GM18868 (cell line): ENCODE data around the gene LILRA6.
"Not testable (repeated sequence)": the region's sequence is repeated elsewhere in the genome, so short reads cannot be mapped to it uniquely, and the experiment has no call there.

ENCODE experiments used
- ATAC-seq: cut with Tn5 transposase; IDR thresholded peaks from one replicate; pipeline ENCODE4 v1.9.1; 2021; ENCODE audit warnings: mild to moderate bottlenecking, moderate library complexity; ENCODE audit not compliant: unreplicated experiment

The LILRA6 gene

DNA sequence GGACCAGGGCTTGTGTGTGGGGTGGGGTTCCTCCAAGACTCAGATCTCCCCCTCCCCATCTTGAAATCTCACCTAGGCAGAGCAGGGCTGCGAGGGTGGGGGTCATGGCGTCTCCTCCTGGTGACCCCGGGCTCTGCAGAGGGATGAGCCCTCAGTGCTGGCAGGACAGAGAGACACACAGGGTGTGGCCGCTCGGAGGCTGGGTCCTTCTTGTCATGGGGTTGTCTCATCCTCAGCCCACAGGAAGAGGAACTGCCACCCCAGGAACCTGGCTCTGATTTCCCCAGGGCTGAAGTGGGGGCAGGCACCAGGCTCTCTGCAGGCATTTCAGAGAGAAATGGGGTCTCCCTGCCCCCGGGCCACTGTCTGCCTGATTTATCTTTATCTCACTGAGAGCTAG, at the start of gene LILRA6:
TSS of gene LILRA6 (minus strand) at position 145 of the 400 bp plus-strand sequence.
- not testable (repeated sequence) for ATAC-seq

DNA sequence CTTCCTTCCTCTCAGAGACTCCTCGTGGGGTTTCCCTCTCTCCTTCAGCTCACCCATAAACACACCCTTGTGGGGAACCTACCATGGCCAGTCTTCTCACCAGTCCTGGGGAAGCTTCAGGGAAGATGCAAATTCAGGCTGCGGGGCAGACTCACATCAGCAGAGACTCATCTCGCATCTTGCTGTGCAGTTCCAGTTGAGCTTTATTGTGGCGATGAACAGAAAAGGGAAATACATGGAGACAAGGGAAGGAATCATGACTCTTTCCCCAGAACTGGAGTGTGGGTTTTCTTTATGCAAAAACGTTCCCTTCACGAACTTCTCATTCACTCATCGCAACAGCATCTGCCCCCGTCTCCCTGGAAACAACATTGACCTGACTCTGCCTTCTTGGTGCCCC, 46.6 kb upstream of the LILRA6 start:
- ATAC-seq: not testable (repeated sequence)

DNA sequence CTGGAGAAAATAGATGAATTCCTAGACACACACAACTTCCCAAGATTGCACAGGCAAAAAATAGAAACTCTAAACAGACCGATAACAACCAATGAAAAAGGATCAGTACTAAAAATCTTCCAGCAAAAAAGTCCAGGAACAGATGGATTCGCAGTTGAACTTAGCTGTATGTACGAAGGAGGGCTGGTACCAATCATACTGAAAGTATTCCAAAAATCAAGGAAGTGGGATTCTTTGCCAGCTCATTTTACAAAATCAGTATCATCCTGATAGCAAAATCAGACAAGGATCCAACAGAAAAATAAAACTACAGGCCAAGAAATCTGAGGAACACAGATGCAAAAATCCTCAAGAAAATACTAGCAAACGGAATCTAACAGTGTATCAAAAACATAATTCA, 44.9 kb upstream of the LILRA6 start:
- ATAC-seq: no peak

DNA sequence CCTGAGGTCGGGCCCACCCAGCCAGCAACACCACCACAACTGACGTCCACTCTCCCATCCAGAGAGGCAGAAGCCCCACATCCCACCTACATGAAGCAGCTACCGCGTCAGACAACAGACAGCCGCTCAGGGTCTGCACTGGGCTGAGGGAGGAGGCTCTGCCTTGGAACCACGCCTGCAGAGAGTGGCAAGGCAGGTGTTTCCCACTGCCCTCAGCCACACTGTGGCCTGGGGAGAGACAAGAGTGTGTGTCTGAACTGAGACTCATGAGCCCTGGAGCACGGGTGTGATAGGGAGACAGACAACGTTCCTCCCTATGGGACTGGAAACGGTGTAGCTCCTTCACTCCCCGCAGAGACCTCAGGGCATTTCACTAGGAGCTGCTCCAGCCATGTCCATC, 43.7 kb upstream of the LILRA6 start:
- ATAC-seq: not testable (repeated sequence)

DNA sequence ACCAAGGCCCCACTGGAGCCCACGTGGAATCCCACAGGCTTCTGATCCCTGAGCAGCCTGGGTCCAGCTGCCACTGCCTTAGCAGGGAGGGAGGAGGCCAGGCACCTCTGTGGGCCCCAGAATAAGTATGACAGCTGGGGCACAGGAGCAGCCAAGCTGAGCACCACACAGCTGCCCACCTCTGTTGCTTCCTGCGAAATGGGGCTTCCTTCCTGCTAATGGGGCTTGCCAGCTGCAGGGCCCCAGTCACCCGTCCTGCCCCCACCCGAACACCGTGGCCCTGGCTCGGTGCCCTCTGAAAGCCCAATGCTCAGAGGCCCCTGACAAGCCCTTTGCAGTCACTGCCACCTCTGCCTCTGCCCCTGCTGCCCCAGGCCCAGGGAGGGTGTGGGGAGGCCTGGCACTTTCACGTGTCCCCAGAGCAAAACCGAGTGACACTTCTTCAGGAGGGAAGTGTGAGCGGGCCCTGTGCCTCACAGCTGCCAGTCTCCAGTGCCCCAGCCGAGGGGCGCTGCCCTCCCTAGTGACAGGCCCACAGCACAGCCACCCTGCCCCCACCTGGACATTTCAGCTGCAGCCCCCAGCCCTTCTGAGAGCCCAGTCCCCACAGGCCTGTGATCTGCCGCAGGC, 43.0 kb upstream of the LILRA6 start:
- not testable (repeated sequence) for ATAC-seq

DNA sequence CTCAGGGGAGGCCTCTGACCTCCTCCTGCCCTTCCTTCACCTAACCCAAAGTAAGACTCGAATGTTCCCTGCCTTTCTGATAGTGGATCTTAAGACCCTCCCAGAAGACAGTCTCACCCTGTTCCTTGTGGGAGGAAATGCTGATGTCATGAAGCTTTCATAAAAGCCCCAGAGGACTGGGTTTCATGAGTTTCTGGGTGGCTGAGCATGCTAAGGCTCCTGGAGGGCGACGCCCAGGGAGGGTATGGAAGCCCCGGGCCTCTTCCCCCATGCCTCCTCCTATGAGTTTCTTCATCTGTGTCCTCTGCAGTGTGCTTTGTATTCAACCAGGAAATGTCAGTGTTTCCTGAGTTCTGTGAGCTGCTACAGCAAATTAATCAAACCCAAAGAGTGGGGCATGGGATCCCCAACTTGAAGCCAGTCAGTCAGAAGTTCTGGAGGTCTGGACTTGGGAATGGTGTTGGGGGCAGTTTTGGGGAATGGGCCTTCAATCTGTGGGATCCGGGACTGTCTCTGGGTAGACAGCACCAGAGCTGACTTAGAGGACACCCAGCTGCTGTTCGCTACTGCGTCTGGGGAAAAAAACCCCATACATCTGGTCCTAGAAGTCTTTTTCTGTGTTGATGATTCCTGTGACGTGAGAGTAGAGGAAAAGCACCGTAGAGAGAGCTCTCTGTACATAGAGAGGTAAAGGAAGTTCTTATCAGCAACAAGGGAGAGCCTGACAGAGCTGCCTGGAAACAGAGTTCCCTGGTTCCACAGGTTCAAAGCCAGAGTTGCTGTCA, 40.3 kb upstream of the LILRA6 start:
- no peak for ATAC-seq

DNA sequence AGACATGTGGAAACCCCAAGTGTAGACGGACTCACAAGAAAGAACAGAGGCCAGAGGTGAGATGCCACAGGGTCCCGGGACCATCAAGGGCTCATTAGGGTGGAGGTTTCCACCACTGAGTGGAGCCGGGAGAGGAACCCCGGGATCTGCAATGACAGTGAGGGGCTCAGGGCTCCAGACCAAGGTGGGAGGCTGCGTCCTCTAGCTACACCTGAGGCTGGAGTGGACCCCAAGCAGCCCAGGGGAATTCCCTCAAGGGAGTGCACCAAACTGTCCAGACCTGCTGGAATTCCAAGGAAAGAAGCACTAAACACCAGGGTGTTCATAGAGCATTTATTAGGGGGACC, 39.1 kb upstream of the LILRA6 start:
- not testable (repeated sequence) for ATAC-seq

DNA sequence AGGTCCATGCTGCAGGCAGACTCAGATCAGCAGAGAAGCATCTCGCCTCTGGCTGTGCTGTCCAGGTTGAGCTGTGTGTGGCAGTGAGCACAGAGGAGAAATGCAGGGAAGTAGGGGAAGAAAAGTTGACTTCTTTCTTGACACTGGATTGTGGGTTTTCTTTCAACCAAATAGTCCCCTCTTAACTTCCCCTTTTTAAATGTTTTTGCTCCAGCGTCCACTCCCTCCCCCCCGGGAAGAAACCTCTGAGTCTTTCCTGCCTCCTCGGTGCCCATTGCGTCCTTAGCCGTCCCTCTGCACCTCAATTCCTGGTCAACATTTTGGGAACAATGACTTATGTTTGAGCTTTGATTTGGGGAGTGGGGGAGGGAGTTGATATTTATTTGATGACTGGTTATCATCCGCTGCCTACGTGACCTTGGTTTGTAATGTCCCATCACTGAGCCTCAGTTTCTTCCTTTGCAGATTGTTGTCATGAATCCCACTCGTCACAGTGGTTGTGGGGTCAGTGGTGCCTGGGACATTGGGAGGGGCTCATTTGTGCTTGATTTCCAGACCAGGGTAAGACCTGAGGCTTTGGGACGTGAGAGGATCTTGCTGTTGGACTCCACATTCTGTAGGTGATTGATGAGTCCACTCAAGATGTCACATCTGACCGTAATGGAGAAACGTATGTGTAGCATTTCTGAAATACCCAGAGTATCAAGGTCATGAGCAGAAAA, 38.6 kb upstream of the LILRA6 start, which contains the start of gene LILRB2:
TSS of gene LILRB2 (minus strand) at position 104 of the 722 bp plus-strand sequence. CDS start 614 bp downstream, outside the sequence.
- ATAC-seq: no peak

DNA sequence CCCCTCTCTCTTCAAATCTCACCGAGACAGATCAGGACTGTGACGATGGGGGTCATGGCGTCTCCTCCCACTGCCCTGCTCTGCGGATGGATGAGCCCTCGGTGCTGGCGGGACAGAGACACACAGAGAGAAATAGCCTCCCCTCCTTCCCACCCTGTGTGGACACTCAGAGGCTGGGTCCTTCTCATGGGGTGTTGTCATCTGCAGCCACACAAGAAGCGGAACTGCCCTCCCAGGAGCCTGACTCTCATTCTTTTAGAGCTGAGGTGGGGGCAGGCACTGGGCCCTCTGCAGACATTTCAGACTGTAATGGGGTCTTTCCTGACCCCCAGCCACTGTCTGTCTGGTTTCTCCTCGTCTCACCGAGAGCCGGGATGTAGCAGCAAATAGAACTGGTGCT, 37.9 kb upstream of the LILRA6 start:
- not testable (repeated sequence) for ATAC-seq

DNA sequence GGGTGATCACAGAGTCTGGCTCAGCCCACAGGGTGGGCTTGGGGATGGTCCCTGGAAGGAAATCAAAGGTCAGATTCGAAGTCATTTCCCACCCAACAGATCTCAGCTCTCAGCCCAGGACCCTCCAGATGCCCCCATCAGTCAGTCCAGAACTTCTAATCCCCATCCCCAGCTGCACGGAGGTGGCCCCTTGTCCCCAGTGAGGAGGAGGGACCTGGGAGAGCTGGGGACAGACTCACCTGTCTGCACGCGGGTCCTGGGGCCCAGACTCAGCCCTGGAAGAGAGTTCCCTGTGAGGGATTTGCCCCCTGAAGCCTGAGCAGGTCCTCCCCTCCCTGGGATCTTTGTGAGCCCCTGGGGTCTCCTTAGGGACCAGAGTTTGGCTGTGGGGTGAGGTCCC, 37.4 kb upstream of the LILRA6 start:
- not testable (repeated sequence) for ATAC-seq

DNA sequence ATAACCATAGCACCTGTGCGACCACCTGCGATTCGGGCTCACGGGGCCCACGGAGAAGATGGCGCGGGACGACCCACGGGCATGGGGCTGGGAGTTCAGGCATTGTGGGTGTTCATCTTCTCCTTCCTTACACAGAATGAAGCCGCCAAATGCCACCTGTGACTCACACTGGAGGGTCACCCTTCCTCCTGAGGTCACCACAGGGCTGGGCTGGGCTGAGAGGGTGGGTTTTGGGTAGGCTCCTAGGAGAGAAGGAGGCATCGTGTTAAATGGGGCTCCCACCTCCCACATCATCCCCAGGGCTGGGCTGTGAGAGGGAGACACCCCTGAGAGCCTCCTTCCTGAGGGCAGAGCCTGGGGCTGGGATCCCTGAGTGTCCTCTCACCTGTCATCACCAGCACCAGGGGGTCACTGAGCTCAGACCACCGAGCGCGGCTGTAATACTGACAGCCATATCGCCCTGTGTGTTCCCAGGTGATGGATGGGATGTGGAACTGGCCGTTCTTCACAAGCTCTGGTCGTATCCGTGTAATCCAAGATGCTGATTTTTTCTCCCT, 36.9 kb upstream of the LILRA6 start:
- no peak for ATAC-seq

DNA sequence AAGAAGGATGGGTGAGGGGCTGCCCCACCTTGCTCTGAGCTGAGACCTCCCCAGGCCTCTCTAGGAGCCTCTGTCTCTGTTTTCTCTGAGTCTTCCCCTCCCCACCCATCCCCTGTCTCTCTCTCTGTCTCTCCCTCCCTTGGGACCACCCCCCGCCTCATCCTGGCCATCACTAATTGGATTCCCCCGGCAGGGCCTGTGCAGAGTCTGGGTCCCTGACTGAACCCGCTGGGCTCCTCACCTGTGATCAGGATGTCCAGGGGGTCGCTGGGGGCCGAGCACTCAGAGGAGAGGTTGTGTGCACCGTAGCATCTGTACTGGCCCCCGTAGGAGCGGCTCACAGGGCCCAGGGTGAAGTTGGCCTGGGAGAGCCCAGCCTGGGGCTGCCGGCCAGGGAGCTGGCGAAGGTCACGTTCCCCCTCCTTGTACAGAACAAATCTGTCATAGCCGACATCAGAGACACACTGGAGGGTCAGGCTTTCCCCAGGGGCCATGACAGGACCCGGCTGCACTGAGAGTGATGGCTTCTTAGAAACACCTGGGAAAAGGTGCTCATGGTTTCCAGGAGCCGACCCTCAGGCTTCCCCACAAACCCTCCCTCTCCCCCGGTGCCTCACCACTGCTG, 36.1 kb upstream of the LILRA6 start:
- not testable (repeated sequence) for ATAC-seq

DNA sequence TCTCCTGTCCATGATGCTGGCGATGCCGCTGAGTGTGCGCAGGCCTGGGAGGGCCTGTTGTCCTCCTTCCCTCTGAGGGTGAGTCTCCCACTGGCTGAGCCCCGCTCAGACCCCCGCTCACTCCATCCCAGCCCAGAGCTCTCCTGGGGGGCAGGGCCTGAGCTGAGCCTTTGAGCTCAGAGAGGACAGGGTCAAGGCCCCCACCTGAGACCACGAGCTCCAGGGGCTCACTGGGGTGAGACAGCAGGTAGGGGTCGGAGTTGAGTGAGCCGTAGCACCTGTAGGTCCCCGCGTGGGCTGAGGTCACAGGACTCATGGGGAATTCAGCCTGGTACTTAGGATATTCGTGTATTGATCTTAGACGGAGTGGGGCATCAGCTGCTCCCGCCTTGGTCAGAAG, 35.5 kb upstream of the LILRA6 start:
- not testable (repeated sequence) for ATAC-seq

DNA sequence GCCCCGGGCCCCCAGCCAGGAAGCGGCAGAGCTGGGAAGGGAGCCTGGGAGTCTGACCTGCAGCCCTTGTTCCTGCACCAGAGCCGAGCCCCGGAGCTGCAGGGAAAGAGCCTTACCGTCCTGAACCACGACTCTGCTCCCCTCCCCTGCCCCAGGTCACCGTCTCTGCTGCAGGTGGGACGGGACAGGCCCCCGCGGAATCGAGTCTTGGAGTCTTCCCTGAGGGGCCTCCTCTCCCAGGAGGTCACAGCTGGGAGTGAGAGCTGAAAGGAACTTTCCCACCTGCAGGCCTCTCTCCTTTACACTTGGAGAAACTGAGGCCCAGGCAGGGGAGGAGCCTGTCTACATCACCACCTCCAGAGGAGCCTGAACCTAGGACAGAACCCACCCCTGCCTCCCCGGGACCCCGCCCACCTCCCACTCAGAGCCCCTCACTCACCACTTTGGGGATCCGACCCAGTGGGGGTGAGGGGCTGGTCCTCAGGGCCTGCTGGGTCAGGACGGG, 34.6 kb upstream of the LILRA6 start:
- not testable (repeated sequence) for ATAC-seq

DNA sequence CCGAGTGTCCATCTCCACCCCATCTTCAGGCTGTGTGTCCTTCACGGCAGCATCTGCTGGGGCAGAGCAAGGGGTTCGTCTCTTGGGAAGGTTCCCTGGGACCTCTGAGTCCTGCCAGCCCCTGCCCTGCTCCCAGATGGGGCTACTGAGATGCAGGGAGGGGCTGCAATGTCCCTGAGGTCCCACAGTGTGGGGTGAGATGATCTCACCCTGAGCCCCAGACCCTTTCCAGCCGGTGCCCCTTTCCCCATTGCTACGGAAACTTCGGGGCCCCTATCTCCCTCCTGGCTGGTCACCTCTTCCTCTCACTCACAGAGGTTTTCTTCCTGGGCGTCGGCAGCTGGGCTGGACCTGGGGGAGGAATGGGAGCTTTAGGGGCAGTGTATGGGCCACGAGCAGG, 33.4 kb upstream of the LILRA6 start:
- ATAC-seq: no peak

DNA sequence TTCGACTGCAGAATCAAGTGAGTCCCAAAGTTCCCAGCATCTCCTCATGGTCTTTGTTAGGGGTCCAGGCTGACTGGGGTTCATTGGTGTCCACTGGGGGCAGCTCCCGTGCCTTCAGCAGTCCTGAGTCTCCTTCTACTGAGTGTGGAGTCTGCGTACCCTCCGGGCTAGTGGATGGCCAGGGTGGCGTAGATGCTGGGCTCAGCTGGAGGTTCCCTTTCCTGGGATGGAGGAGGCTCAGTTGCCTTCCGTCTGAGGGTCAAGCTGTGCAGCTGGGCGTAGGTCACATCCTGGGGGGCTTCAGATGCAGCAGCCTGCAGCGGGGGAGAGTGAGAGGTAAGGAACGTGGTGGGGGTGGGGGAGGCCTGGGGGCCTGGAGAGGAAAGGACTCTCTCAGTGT, 31.9 kb upstream of the LILRA6 start:
- ATAC-seq: not testable (repeated sequence)

DNA sequence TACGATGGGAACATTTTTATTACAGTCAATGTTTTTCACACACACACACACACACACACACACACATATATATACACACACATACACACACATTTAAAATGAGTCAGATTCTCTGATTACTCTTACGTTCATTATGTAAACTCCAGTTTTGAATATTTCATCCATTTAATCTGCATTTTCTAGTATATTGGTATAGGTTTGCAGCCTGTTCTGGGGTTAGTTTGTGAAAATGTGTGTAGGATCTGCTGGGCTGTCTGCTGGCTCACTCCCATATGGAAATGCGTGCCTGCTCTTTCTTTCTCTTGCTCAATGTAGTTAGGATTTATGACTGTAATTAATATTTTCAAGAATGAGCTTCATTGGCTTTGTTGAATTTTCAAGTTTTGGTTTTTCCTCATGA, 31.2 kb upstream of the LILRA6 start:
- no peak for ATAC-seq

DNA sequence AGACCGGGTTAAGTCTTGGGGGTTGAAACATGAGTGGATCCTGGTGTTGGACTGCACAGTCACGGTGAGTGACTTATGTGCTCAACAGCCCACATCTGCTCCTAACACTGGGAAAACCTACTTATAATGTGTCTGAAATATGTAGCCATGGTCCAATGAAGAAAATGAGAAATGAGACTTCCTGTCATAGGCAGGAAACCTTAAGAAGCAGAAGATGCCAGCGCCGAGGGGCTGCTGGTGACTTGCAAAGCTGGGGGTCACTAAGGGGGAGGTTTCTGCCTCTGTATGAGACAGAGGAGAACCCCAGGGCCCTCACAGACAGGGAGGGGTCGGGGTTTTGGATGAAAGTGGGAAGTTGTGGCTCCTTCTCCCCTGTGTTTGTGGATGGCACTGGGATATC, 29.6 kb upstream of the LILRA6 start:
- ATAC-seq: not testable (repeated sequence)

DNA sequence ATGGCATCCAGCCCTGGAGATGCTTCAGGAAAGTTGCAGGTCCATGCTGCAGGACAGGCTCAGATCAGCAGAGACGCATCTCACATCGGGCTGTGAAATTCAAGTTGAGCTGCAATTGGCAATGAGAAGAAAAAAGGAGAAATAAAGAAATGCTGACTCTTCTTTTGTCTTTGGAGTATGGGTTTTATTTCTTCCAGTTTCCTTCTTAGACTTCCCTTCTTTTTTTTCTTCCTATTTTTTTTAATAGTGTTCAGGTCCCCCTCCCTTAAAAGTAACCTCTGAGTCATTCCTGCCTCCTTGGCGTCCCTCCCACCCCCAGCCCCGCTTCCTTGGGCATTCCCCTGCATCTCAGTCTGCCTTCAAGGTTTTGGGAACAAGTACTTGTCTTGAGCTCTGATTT, 29.0 kb upstream of the LILRA6 start:
- not testable (repeated sequence) for ATAC-seq

DNA sequence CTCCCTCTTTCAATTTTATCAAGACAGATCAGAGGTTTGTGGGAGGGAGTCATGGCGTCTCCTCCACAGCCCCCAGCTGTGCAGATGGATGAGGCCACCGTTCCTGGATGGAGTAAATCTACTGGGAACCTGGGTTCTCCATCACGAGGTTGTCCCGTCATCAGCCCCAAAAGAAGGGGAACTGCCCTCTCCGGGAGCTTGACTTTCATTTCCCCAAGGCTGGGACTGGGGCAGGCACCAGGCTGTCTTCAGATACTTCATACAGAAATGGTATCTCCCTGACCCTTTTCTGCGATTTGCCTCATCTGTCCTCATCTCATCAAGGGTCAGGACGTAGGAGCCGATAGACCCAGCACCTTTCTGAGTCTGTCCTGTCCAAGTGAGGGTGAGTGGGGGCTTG, 28.5 kb upstream of the LILRA6 start:
- no peak for ATAC-seq

DNA sequence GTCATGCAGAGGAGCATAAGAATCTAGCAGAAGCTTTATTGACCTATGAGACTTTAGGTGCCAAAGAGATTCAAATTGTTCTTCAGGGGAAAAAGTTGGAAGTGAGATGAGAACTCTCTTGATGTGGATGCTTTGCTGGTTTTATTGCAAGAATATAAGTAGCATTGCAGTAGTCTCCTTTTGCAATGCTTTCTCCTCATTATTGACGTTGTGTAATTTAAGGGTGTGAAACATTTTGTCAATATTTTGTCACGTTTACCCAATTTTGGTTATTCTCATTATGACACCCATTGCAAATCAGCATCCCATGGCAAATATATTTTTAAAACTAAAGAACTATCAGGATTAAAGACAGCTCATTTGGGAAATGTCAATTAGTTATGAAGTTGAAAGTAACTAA, 26.3 kb upstream of the LILRA6 start:
- ATAC-seq: no peak
